GM12891 (cell line): ENCODE results near the gene UFSP2.

Source experiments
- POLR2A ChIP-seq: IDR thresholded peaks from 2 replicates; pipeline ENCODE4 v1.6.1; 2011; ENCODE audit warnings: low read depth, low read length, control low read depth
- POLR2AphosphoS5 ChIP-seq: IDR thresholded peaks from 2 replicates; pipeline ENCODE4 v1.6.1; 2011; ENCODE audit warnings: low read depth, low read length, control low read depth
- TAF1 ChIP-seq: IDR thresholded peaks from 2 replicates; pipeline ENCODE4 v1.6.1; 2011; ENCODE audit warnings: low read depth, low read length, control low read depth

DNA sequence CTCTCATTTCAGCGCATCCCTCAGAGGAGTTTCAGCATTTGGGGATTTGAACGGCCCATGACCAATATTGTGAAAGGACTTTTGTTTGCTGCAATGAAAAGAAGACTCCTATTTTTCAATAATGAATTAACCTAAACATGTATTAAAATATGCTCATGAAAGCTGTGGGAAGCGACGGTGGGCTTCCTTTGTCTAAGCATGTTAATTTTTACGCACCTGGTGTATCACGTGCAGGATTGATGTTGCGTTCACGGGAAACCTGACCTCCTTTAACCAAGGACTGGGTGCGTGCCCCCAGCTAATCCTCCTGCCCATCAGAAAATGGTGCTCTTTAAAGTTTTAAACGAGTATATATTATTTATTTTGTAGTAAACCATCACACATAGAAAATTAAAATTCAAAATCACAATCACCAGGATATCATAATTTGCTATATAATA is 46.4 kb upstream of the UFSP2 start:
- TF ChIP-seq POLR2A (no peak), POLR2AphosphoS5 (no peak), TAF1 (no peak)
